Endothelial cell of umbilical vein (primary cell): ENCODE results near the gene RBM47. TPM values are rescaled to one million over a fixed set of nuclear protein-coding genes. Genes with fewer than 3 reads are reported as not detected.

Source experiments
- BruUV-seq: library from RNA; stranded (reverse); fragments of 400-500 nt; replicated peaks from 2 replicates; lab custom pipeline; 2021; lab: Mats Ljungman, UMichigan
- CTCF ChIA-PET: fragments of 300-600, 350-600 bp; sonication (Branson Sonifier 250); formaldehyde crosslinking; loops from one replicate; lab custom pipeline; 2021; ENCODE audit warnings: antibody characterized with exemption, inconsistent platforms; lab: Charles Lee
- POLR2A ChIA-PET: fragments of 300-600, 350-600 bp; sonication (Branson Sonifier 250); formaldehyde crosslinking; loops from one replicate; lab custom pipeline; 2021; ENCODE audit warnings: antibody characterized with exemption, inconsistent platforms; lab: Charles Lee
- DNase-seq: peaks from one replicate; pipeline ENCODE4 v3.0.0-alpha.2; 2011; ENCODE audit warnings: low read depth, low spot score
- FAIRE-seq: peaks from 2 replicates; lab custom pipeline; 2011; peaks lifted over from hg19 to GRCh38; lab: Jason Lieb, UNC
- H2AFZ ChIP-seq: 2 replicates; pipeline ENCODE4 v1.6.0; 2012; ENCODE audit warnings: low read depth, low read length, control low read depth, inconsistent platforms
- H3K27ac ChIP-seq: 2 replicates; pipeline ENCODE4 v1.5.1; 2011; ENCODE audit warnings: low read depth, mild to moderate bottlenecking, control low read depth, low read length, moderate library complexity; ENCODE audit not compliant: insufficient read depth
- H3K27me3 ChIP-seq, 2 experiments: 2 replicates each; pipeline versions ENCODE4 v1.6.0 to v1.6.1; 2011; ENCODE audit warnings: low read length in 2 of 2, mixed read lengths in 1 of 2; ENCODE audit not compliant: control insufficient read depth in 2 of 2, insufficient read depth in 2 of 2
- H3K36me3 ChIP-seq, 2 experiments: 2 replicates in 1 of 2; 3 replicates in 1 of 2; pipeline ENCODE4 v1.5.1; 2011; ENCODE audit warnings: low read length in 2 of 2, mild to moderate bottlenecking in 1 of 2, moderate library complexity in 1 of 2; ENCODE audit not compliant: control insufficient read depth in 2 of 2, insufficient read depth in 2 of 2; ENCODE audit errors: extremely low read depth in 1 of 2
- H3K4me1 ChIP-seq: 3 replicates; pipeline ENCODE4 v1.5.1; 2011; ENCODE audit warnings: mild to moderate bottlenecking, low read length; ENCODE audit not compliant: control insufficient read depth, insufficient read depth; ENCODE audit errors: extremely low read depth
- H3K4me2 ChIP-seq: 2 replicates; pipeline ENCODE4 v1.6.1; 2011; ENCODE audit warnings: low read length, control low read depth, mixed read lengths; ENCODE audit not compliant: insufficient read depth
- H3K4me3 ChIP-seq, 3 experiments: fragments of 200-600 bp in 1 of 3; sonication (generic), shearing (Covaris generic) in 1 of 3; replicated peaks in 1 of 3; 2 replicates each; pipeline ENCODE4 v1.5.1; 2011 to 2016; ENCODE audit warnings: control low read depth in 3 of 3, low read length in 3 of 3, mild to moderate bottlenecking in 2 of 3, inconsistent platforms in 1 of 3, low read depth in 1 of 3, moderate library complexity in 1 of 3; ENCODE audit not compliant: insufficient read depth in 1 of 3
- H3K79me2 ChIP-seq: 2 replicates; pipeline ENCODE4 v1.6.0; 2012; ENCODE audit warnings: low read length, inconsistent platforms; ENCODE audit not compliant: control insufficient read depth, insufficient read depth
- H3K9ac ChIP-seq: replicated peaks from 2 replicates; pipeline ENCODE3; 2011; ENCODE audit warnings: low read length, control low read depth; ENCODE audit not compliant: insufficient read depth; ENCODE audit errors: extremely low read depth
- H3K9me1 ChIP-seq: replicated peaks from 3 replicates; pipeline ENCODE4 v1.6.0; 2011; ENCODE audit warnings: mild to moderate bottlenecking, low read length; ENCODE audit not compliant: control insufficient read depth, insufficient read depth; ENCODE audit errors: extremely low read depth
- H3K9me3 ChIP-seq: replicated peaks from 2 replicates; pipeline ENCODE4 v1.5.1; 2012; ENCODE audit warnings: low read length, inconsistent platforms; ENCODE audit not compliant: control insufficient read depth, insufficient read depth
- H4K20me1 ChIP-seq: replicated peaks from 2 replicates; pipeline ENCODE3; 2011; ENCODE audit warnings: mild to moderate bottlenecking, low read length; ENCODE audit not compliant: control insufficient read depth, insufficient read depth; ENCODE audit errors: extremely low read depth
- CTCF ChIP-seq, 2 donors: IDR thresholded peaks; 1 replicate in 1 of 2; 2 replicates in 1 of 2; pipeline ENCODE4 v1.5.1; 2011; ENCODE audit warnings: low read length in 2 of 2, mild to moderate bottlenecking in 2 of 2, moderate library complexity in 2 of 2, control low read depth in 1 of 2, inconsistent platforms in 1 of 2, low read depth in 1 of 2; ENCODE audit not compliant: insufficient read depth in 1 of 2; ENCODE audit errors: extremely low read depth in 1 of 2
- EZH2 ChIP-seq: IDR thresholded peaks from 2 replicates; pipeline ENCODE4 v1.6.1; 2012; ENCODE audit warnings: borderline replicate concordance, low read depth, mild to moderate bottlenecking, moderate library complexity, low read length, inconsistent platforms; ENCODE audit not compliant: severe bottlenecking
- FOS ChIP-seq: IDR thresholded peaks from 2 replicates; pipeline ENCODE4 v1.6.1; 2011; ENCODE audit warnings: mild to moderate bottlenecking, low read length, moderate library complexity, borderline replicate concordance; ENCODE audit not compliant: insufficient read depth
- GATA2 ChIP-seq: IDR thresholded peaks from 2 replicates; pipeline ENCODE4 v1.7.0; 2011; ENCODE audit warnings: low read depth, mild to moderate bottlenecking, moderate library complexity, mixed read lengths, low read length; ENCODE audit not compliant: insufficient read length, insufficient read depth
- JUN ChIP-seq: IDR thresholded peaks from 2 replicates; pipeline ENCODE4 v1.6.1; 2011; ENCODE audit warnings: borderline replicate concordance, low read depth; ENCODE audit not compliant: insufficient read length, insufficient read depth
- MAX ChIP-seq: IDR thresholded peaks from 2 replicates; pipeline ENCODE4 v1.6.1; 2011; ENCODE audit not compliant: insufficient read depth, insufficient read length
- MYC ChIP-seq: IDR thresholded peaks from one replicate; pipeline ENCODE4 v1.6.1; 2011; ENCODE audit warnings: mild to moderate bottlenecking, low read depth, low read length
- POLR2A ChIP-seq: IDR thresholded peaks from 2 replicates; pipeline ENCODE4 v1.6.1; 2012; ENCODE audit warnings: low read depth, mild to moderate bottlenecking, control low read depth, low read length
- POLR2AphosphoS5 ChIP-seq: IDR thresholded peaks from 2 replicates; pipeline ENCODE4 v1.6.1; 2012; ENCODE audit warnings: low read depth, mild to moderate bottlenecking, control low read depth, low read length, moderate library complexity; ENCODE audit not compliant: insufficient read depth
- dilution Hi-C: fragments of 300-500 bp; cut with MboI; formaldehyde crosslinking; loops from one replicate; pipeline ENCODE4 v1.15.0; 2019; ENCODE audit warnings: low sequenced_read_pairs; ENCODE audit not compliant: extremely low pct_ligation_motif_present
- intact Hi-C: fragments of 100-400 bp; cut with micrococcal nuclease; formaldehyde crosslinking; loops from one replicate; pipeline ENCODE4 v1.10.0; 2022
- polyA plus RNA-seq, 4 experiments: library from polyadenylated mRNA; depleted of rRNA in 3 of 4; stranded (reverse) in 3 of 4; unstranded in 1 of 4; fragments of >200 nt; gene quantifications; 2 replicates each; pipeline versions ENCODE4 v1.2.1 to v1.2.3, GENCODE V29; 2011 to 2012; ENCODE audit warnings: missing spikeins in 1 of 4
- total RNA-seq: library from RNA; stranded (reverse); gene quantifications from 2 replicates; pipeline ENCODE4 v1.2.3, GENCODE V29; 2021

The RBM47 gene
- total and polyA plus RNA-seq, 2 donors (not counting 3 experiments of a cell fraction or from before 2014, with no cell fraction given) = not detected

- intact Hi-C loops (no loop called here), dilution Hi-C loops (no loop called here)
- peaks cover 0 to 2% of the 10 kb centered on the region in 2 experiments for H3K27me3 ChIP-seq
- no peak overlapping the region for H3K27ac ChIP-seq
- H3K4me3 ChIP-seq = no peak overlapping the region
- no peaks in the 10 kb centered on the region for H3K36me3 ChIP-seq
- H2AFZ ChIP-seq = no peak overlapping the region
- BruUV-seq = no TSS peak
- no peaks in the 10 kb centered on the region for H3K9me1 ChIP-seq
- H3K4me2 ChIP-seq = no peak overlapping the region
- no peak overlapping the region for H3K9ac ChIP-seq
- no peaks in the 10 kb centered on the region for H3K79me2 ChIP-seq
- DNase-seq (no peak), FAIRE-seq (no peak)
- no peak for TF ChIP-seq POLR2AphosphoS5
- TF ChIP-seq POLR2A = no peak
- no peak for TF ChIP-seq JUN
- TF ChIP-seq EZH2 = no peak
- no peak for TF ChIP-seq MAX
- no peak for TF ChIP-seq MYC
- TF ChIP-seq FOS = no peak
- TF ChIP-seq CTCF (IDR thresholded peaks at IDR 0.05; ENCODE audit: extremely low read depth in 1 of 2, insufficient read depth in 1 of 2, low read depth in 1 of 2, low read length in 2 of 2) = no peak
- TF ChIP-seq GATA2 = no peak
- ChIA-PET CTCF (interaction anchor here (0.7 kb wide), 2 partner anchors 14 to 21 kb away, joined by 3 read pairs; no protein-coding TSS in a partner anchor), POLR2A (no interaction called here)
- H4K20me1 ChIP-seq = no peaks in the 10 kb centered on the region
- peaks cover 6% of the 10 kb centered on the region for H3K4me1 ChIP-seq
- no peaks in the 10 kb centered on the region for H3K9me3 ChIP-seq
Observed at GRCh38 chr4:40577588-40578253, 51.9 kb downstream of the RBM47 start.
